SU-DHL-6 (cell line): Measurements from ENCODE around the gene PINK1.

Experiments
- EZH2phosphoT487 ChIP-seq: fragments of 200-600 bp; sonication (generic), shearing (Covaris generic); conservative IDR thresholded peaks from 2 replicates; pipeline ENCODE4 v1.6.1; 2018; ENCODE audit warnings: mild to moderate bottlenecking, antibody characterized with exemption, low read length, moderate library complexity, mixed read lengths
- TF ChIP-seq, protein P1 (sequence below): fragments of 200-600 bp; sonication (generic); IDR thresholded peaks from one replicate; pipeline ENCODE4 v1.5.1; 2017; ENCODE audit warnings: antibody characterized with exemption, mild to moderate bottlenecking, low read length, moderate library complexity; ENCODE audit not compliant: insufficient read depth, poor library complexity, severe bottlenecking

DNA sequence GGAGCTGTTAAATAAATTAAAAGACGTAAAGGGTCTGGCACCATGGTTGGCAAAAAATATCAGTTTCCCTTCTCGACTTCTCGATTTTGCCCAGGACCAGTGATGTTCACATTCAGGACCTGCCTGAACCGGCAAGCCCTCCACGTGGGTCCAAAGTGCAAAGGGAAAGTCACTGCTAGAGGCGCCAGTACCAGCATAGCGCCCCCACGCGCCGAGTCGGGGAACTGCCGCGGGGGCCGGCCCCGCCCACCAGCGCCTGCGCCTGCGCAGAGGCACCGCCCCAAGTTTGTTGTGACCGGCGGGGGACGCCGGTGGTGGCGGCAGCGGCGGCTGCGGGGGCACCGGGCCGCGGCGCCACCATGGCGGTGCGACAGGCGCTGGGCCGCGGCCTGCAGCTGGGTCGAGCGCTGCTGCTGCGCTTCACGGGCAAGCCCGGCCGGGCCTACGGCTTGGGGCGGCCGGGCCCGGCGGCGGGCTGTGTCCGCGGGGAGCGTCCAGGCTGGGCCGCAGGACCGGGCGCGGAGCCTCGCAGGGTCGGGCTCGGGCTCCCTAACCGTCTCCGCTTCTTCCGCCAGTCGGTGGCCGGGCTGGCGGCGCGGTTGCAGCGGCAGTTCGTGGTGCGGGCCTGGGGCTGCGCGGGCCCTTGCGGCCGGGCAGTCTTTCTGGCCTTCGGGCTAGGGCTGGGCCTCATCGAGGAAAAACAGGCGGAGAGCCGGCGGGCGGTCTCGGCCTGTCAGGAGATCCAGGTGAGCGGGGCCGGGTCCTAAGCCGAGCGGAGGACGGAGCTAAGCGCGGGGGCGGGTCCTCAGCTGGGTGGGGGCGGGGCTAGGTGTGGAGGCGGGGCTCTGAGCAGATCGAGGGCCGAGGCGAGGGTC is at the start of gene PINK1:
- TF ChIP-seq, protein P1, sequence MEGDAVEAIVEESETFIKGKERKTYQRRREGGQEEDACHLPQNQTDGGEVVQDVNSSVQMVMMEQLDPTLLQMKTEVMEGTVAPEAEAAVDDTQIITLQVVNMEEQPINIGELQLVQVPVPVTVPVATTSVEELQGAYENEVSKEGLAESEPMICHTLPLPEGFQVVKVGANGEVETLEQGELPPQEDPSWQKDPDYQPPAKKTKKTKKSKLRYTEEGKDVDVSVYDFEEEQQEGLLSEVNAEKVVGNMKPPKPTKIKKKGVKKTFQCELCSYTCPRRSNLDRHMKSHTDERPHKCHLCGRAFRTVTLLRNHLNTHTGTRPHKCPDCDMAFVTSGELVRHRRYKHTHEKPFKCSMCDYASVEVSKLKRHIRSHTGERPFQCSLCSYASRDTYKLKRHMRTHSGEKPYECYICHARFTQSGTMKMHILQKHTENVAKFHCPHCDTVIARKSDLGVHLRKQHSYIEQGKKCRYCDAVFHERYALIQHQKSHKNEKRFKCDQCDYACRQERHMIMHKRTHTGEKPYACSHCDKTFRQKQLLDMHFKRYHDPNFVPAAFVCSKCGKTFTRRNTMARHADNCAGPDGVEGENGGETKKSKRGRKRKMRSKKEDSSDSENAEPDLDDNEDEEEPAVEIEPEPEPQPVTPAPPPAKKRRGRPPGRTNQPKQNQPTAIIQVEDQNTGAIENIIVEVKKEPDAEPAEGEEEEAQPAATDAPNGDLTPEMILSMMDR: peak; percentile 99
- TF ChIP-seq EZH2phosphoT487: no peak
